ENCODE measurements around the gene RPS6KA5.
"Not testable (repeated sequence)": the region's sequence is repeated elsewhere in the genome, so short reads cannot be mapped to it uniquely, and the experiment has no call there.

RPS6KA5 gene

DNA sequence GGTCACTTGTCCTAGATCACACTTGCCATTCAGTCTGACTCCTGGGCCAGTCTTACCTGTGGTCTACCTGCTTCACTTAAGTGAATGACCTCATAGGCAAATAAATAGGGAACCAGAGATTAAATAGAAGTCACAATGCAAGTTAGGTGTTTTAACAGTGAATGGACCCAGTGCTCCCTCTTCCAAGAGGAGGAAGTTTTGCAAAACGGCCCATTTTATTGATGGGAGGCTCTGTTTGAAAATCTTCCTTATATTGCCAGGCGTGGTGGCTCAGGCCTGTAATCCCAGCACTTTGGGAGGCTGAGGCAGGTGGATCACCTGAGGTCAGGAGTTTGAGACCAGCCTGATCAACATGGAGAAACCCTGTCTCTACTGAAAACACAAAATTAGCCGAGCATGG lies 79.8 kb downstream of the RPS6KA5 start:
- not testable (repeated sequence) for DNase-seq

DNA sequence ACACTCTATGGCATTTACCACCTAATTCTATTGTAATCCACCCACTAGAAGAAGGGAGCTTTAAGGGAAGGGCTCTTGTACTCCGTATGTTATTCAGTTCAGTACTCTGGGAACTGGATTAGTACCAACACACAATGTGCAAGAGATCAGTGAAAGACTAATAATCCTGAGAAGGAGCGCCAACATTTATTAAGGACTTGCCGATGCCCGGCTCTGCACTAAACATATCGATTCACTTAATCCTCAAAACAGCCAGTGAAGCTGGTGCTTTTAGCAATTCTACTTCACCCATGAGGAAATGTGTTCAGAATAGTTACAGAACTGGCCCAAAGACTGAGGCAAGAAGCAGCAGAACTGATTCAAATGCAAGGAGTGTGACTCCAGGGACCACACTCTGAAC lies 80.9 kb downstream of the RPS6KA5 start:
- no peak for DNase-seq

DNA sequence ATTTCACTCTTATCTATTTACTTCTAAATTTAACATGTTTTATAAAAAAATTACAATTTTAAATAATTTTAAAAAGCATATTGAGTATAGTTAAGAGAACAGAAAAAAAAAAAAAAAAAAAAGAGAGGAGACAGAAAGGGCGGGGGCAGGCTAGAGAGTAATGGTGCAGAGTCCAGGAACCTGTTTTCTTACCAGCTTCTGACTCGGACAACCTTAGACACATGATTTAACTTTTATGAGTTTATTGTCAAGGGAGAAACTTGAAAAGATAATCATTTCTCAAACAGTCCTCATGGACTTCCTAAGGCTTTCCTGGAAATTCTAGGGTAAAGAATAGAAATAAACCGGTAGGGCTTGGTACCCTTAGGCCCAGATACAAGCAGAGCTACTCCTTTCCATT lies 84.3 kb downstream of the RPS6KA5 start:
- no peak for DNase-seq

DNA sequence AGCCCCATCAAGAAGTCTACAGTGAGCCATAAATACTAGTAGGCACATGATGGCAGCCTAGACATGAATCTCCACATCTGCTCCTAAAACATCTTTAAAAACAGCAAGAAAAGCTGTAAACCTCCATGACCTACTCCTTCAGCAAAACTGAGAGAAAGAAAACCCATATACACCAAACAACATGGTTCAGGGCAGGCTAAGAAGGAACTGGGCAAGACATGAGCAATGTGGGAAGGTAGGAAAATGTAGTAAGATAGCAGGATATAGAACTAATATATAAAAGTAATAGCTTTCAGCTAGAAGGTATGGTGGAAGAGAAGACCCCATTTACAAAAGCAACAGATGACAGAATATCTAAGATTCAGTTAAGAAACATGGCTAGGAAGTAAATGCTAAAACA lies 88.8 kb downstream of the RPS6KA5 start:
- DNase-seq = no peak

DNA sequence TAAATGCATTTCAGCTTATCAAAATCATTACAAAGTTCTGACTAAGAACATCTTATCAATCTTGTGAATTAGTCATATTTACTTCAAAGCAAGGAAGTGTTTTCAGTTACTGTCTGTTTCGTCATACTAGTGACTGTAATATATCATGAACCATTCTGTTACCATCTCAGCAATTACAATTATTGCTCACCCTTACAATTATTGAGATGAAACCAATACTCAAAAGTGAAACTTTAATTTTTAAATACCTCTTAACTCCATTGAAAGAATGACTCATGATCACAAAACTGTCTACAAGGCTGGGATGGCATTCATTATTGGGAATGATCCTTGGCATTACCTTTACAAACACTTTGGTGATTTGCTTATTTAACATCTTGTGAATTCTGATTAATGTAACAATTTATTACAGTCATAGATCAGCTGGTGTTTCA lies 90.3 kb downstream of the RPS6KA5 start:
- DNase-seq = no peak

DNA sequence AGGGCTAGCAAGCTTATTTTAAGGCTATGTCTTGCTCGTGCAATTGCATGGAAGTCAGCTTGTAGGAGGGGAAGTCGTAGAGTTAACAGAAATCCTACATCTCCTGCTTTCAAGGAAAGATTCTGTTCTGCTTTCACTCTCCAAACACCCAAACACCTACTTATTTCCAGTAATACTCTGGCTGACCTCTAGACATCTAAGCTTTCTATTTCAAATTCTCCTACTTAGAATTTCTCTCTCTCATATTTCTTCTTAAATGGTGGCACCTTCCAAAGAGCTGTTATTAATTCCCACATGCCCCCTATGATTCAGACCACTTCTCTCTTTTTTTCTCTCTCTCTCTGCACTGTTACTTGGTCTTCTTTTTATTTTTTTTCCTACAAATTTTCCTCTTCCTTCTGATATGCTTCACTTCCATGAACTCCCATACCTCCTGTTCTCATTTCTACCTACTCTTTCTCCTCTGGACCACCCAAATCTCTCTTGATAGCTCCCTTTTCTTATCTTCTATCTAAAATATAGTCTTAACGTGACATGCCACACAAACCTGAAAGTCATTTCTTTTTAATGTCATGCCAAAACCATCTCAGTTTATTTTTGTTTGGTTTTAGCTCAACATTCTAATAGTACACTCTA lies 90.8 kb downstream of the RPS6KA5 start:
- no peak for DNase-seq

DNA sequence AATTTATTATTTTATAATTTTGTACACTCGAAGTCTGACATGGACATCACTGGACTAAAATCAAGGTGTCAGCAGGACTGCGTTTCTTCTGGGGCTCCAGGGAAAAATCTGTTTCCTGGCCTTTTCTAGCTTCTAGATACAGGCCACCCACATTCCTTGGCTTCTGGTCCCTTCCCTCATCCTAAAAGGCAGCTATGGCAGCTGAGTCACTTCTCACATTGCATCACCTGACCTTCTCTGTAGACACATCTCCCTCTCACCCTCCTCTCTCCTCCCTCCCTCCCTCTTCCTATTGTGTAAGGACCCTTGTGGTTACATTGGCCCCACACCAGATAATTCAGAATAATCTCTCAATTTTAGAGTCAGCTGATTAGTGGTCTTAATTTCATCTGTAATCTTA lies 92.4 kb downstream of the RPS6KA5 start:
- no peak for DNase-seq

DNA sequence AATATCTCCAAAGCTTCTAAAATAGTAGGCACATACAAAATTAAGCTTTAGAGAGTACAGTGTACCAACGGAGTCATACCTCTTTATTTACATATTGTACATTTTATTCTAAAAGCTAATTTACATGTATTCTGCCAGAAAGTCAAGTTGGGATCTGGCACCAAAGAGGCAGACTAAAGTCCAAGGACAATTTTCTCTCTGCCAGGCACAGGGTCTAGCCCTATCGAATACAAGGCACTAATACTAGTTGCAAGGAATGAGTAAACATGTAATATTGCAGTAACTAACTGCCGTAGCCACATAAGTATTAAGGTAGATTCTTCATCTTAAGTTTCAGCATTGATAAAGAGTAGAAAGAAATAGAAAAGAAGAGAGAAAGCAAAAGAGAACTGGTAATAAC lies 93.9 kb downstream of the RPS6KA5 start:
- no peak for DNase-seq

DNA sequence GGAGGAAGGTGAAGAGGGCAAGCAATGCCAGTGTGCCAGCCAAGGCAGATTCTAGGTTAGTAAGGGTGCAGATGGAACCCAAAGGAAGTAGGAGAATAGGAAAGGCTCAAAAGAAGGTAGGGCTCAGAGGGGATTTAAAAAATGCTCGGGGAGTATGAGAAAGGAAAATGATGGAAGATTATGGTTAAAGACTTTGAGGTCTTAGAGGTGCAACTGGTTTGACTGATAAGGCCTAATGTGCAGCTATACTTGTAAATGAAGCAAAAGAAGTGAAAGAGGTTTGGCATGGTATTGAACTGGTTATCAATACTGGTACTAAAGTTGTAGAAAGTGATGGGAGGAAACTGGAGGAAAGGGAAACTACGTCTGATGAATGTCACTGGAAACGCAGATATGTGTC lies 94.7 kb downstream of the RPS6KA5 start:
- DNase-seq = no peak

DNA sequence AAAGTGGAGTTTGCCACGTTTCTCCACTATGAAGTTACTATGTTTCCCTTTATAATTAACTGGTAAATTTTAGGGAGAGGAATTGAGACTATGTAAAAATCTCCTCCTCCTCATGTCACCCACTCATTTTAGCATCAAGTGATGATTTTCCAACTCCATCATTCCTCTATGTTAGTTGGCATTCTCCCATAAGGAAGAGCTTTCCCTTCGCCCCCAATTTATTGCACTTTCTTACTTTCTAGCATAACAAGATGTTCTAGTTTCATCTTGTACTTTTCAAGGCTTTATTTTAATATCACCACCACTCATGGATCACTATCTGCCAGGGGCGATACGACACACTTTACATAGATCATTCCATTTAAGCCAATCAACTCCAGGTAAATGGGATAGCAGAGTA lies 97.1 kb downstream of the RPS6KA5 start:
- no peak for DNase-seq

DNA sequence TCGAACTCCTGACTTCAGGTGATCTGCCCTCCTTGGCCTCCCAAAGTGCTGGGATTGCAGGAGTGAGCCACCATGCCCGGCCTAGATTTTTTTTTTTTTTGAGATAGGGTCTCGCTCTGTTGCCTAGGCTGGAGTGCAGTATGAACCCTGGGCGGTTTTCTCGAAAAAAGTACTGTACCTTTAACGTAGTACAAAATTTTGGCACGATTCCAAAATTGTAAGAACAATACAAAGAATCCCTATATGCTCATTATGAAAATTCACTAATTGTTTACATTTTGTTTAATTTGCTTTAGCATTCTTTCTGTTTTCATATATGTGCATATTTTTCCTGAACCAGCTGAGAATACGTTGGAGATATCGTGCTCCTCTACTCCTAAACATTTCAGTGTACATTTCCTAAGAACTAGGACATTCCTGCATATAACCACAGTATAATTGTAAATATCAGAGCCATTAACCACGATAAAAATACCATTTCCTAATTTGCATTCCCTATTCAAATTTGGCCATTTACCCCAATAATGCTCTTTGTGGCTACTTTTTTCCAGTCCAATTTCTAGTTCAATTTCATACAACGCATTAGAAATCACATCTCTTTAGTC lies 97.8 kb downstream of the RPS6KA5 start:
- no peak for DNase-seq

DNA sequence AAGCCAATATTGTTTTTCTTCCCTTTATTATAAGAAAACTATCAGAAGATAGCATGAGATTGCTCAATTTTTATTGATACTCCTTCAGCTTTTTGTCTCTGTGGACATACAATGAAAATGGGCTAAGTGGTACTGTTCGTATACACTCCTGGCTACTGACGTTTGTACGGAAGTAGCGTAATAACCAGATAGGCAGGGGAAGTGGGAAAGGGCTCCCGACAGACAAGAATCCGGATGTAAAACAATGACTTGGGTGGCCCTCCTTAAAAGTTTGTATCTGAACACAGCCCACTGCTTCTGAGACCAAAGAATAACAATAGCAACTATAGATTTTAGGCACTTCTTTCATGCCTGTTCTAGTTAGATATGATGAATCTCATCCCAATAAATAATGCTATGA lies 99.6 kb downstream of the RPS6KA5 start:
- no peak for DNase-seq

DNA sequence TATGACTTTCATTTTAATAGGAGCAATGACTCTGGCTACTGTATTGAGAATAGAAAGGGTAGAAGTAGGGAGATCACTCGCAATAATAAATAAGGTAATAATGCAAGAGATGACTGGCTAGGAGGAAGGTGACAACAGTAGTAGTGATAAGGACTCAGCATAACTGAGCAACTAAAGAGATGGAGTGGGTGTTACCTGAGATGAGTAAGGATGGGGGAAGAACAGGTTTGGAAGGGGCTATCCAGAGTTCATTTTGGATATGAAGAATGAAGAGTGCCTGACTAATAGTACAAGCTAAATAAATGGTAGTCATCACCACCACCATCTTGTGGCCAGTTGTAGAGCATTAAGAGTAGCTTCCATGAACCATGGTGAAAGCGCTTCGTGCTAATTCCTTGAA lies 101.1 kb downstream of the RPS6KA5 start:
- DNase-seq = no peak

DNA sequence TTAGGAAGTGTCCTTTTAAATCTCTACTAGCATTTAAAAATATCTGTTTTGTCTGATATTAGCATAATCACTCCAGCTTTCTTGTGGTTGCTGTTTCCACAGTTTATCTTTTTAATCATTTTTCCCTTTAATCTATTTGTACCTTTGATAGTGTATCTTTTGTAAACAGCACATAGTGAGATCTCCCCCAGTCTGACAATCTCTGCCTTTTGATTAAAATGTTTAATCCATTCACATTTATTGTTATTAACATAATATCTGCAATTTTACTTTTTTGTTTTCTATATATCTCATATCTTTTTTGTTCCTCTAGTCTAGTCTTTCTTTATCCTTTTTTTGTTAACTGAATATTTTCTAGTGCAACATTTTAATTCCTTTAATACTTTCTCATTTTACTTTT lies 104.2 kb downstream of the RPS6KA5 start:
- DNase-seq = no peak

DNA sequence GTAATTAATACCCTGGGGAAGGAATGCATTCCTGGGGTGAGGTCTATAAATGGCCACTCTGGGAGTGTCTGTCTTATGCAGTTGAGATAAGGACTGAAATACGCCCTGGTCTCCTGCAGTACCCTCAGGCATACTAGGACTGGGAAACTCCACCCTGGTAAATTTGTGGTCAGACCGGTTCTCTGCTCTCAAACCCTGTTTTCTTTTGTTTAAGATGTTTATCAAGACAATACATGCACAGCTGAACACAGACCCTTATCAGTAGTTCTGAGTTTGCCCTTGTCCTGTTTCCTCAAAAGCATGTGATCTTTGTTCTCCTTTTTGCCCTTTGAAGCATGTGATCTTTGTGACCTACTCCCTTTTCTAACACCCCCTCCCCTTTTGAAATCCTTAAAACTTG lies 106.8 kb downstream of the RPS6KA5 start:
- DNase-seq = not testable (repeated sequence)

DNA sequence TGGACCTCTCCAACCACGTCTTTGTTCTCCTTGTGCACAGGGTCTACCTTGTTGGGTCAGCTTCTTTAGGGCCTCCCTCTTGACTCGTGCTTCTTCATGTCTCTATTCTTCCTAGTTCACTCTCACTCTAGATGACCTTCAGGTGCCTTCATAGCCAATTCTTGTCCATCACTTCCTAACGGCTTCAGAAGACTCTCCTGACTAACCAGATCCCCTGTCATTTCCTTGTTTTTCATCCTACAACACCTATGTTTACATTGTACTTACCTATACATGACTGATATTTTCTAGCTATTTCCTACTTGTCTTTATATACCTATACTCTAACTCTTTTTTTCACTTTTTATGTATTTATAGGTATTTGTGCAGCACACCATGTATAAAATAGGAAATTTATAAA lies 117.1 kb downstream of the RPS6KA5 start:
- DNase-seq = no peak

DNA sequence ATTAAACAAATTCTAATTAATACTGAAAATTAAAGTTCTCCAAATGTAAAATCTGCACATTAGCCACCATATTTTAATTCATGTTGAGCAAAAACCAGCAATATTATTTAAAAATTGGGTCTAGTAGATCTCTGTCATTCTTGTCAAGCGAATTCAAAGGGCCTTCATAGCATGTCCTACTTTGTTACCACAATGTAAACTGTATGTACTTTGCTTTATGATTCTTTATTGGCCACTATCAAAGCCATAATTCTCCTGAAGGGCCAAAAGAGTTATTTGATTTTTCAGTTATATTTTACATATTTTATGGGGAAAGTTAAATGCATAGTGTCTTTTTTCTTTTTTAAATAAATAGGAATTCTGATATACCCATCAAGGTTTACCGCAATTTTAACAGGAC lies 117.9 kb downstream of the RPS6KA5 start:
- DNase-seq = no peak

DNA sequence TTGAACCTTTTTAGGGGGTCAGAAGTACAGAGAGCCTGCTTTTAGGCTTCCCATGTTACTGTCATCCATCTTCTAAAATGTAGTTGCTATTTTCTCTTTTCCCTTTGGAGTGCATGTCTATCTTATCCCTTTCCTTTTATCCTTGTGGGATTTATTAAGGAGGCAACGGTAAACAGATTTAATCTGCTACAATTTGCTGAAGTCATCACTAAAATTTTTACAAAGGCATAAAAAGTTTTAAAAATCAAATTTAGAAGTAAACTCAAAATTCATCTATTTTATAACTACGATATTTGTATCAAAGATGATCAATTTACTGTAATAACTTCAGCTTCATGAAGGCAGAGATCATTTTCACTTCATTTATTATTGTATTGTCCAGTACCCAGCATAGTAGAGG lies 118.7 kb downstream of the RPS6KA5 start:
- no peak for DNase-seq

DNA sequence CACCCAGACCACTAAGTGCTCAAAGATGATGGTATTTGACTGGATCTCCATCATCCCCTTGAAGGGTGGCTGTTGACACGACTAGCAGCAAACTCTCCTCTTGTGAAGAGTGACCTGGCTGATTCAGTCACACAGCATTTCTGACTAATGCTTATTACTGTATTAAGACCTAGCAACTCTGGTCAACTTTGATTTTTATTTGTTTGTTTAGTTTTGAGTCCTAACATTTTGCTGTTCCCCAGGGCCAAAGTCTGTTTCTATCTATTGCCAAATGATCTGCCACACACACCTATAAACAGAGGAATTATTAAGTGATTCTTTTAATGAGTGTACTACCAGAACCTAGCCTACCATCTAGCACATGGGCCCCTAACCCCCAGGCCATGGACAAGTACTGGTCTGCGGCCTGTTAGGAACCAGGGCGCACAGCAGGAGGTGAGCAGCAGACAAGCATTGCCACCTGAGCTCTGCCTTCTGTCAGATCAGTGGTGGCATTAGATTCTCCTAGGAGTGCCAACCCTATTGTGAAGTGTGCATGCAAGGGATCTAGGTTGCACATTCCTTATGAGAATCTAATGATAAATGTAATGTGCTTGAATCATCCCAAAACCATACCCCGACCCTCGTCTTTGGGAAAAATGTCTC lies 120.0 kb downstream of the RPS6KA5 start:
- DNase-seq = no peak

DNA sequence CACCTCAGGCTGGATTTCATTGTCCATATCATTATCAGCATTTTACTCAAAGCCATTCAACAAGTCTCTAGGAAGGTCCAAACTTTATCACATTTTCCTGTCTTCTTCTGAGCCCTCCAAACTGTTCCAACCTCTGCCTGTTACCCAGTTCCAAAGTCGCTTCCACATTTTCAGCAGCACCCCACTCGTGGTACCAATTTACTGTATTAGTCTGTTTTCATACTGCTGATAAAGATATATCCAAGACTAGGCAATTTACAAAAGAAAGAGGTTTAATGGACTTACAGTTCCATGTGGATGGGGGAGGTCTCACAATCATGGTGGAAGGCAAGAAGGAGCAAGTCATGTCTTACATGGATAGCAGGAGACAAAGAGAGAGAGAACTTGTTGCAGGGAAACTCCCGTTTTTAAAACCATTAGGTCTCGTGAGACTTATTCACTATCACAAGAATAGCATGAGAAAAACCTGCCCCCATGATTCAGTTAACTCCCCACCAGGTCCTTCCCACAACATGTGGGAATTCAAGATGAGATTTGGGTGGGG lies 121.1 kb downstream of the RPS6KA5 start:
- not testable (repeated sequence) for DNase-seq

DNA sequence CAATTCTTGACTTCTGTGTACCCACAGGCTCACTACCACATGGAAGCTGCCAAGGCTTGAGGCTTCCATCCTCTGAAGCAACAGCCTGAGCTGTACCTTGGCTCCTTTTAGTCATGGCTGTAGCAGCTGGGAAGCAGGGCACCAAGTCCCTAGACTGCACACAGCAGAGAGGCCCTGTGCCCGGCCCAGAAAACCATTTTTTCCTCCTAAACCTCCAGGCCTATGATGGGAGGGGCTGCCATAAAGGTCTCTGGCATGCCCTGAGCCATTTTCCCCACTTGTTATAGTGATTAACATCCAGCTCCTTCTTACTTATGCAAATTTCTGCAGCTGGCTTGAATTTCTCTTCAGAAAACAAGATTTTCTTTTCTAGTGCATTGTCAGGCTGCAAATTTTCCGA lies 121.8 kb downstream of the RPS6KA5 start:
- DNase-seq = no peak

DNA sequence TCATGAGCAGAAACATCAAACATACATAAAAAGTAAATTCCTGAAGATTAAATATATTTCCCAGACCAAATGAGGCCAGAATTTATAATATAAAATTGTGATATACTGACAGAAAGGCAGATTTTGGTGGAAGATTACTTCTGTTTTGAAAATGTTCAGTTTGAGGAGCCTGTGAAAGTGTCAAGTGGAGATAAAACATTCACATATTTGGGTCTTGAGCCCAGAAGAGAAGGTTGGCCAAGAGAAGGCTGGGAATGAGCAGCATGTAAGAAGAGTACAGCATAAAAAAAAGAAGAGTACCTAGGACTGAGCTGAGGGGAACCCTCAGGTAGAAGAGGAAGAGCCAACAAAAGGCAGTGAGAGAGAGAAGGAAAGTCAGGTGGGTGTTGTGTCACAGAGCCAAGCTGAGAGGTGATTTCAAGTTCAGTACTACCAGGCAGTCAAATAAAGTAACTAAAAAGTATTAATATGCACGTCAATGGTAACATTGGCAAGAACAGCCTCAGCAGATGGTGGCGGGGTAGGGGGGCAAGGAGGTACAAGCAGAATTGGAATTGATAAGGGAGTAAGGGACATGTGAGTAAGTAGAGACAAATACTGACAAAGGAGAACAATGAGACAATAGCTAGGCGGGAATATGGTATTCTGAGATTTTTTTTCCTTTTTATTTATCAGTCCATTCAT lies 123.5 kb downstream of the RPS6KA5 start:
- DNase-seq = no peak

DNA sequence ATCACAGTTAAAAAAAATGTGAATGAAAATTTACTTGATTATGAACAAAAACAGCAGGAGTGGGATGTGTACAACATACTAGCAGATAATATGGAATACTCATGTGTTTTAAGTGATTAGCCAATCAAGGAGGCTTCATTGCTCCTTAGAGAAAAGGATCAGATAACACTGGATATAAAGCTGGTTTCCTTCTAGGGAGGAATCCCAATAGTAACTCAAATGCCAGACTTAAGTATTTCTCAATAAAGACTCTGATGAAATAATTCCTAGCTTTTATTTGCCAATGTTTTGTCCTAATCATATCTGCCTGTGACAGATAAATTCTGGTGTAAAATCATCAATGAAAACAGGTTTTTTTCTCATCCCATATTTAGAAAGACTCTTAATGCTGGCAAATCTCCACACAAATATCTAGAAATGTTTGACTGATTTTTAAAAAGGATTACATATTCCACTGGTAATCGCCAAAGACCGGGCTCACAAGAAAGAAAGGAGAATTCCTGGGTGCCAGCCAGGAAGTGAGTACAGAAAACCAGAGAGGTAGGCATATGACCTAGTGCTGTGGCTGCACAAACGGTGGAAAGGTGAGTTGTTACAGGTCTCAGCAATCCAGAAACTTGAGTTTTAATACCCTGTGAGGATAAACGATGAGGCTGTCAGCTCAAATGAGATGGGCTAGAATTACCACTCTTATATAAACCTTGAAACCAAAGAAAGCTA lies 135.7 kb downstream of the RPS6KA5 start:
- no peak for DNase-seq
